ENCODE results near the gene RPL22.

- no peak for TF ChIP-seq CTCF (conservative IDR thresholded peaks at IDR 0.05; ENCODE audit: low read depth, low read length)
- TF ChIP-seq EZH2 (IDR thresholded peaks at IDR 0.05; ENCODE audit: borderline replicate concordance, low read depth, low read length, poor library complexity, severe bottlenecking): no peak
These were observed 46.6 kb upstream of the RPL22 start for GRCh38 chr1:6245869-6246496.
